GM19468 (cell line): ENCODE data around the gene ZBTB46.
"Not testable (repeated sequence)": the region's sequence is repeated elsewhere in the genome, so short reads cannot be mapped to it uniquely, and the experiment has no call there.

Source experiments
- ATAC-seq: cut with Tn5 transposase; IDR thresholded peaks from one replicate; pipeline ENCODE4 v1.9.1; 2021; ENCODE audit warnings: mild to moderate bottlenecking, moderate library complexity, moderate number of reproducible peaks; ENCODE audit not compliant: unreplicated experiment; ENCODE audit errors: extremely low read depth

Gene ZBTB46

DNA sequence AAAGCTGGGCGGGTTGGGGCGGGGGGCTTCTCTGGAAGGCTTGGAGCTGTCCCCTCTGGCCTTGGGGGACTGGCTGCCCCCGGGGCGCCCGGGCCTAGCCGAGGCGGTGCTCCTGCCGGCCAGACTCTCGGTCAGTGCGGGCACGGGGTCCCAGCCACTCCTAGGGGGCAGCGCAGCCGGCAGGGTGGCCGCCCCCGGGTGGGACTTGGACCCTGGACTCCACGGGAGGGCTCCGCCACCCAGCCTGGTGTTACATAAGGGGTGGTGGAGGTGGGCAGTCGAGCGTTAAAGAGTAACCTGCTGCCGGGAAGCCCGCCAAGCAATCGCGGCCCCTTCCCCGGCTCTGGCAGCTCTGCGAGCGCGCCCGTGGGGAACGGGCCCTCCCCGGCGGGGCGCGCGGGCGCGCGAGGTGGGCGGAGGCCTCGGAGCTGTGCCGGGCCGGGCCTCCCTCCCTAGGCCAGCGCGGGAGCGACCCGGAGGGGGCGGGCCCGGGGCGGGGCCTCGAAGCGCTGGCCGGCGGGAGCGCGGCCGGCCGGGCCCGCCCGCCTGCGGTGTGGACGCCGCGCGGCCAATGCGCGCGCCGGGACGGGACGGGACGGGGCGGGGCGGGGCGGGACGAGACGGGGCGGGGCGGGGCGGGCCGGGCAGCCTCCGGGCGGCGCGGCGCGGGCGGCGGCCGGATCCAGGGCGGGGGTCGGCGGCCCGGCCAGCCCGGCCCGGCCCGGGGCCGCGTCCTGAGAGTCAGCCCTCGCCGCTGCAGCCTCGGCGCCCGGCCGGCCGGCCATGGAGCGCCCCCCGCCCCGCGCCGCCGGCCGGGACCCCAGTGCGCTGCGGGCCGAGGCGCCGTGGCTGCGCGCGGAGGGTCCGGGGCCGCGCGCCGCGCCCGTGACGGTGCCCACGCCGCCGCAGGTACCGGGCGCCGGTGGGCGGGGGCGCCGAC is 91.7 kb downstream of the ZBTB46 start, which contains the start of gene SLC2A4RG:
SLC2A4RG (plus strand) TSS at position 647 of the 940 bp plus-strand sequence; CDS start at position 784, 137 bp downstream.
- peak; percentile 22 for ATAC-seq

DNA sequence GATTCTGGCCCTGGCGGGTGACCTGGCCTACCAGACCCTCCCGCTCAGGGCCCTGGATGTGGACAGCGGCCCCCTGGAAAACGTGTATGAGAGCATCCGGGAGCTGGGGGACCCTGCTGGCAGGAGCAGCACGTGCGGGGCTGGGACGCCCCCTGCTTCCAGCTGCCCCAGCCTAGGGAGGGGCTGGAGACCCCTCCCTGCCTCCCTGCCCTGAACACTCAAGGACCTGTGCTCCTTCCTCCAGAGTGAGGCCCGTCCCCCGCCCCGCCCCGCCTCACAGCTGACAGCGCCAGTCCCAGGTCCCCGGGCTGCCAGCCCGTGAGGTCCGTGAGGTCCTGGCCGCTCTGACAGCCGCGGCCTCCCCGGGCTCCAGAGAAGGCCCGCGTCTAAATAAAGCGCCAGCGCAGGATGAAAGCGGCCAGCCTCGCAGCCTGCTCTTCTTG is 92.4 kb downstream of the ZBTB46 start:
- no peak for ATAC-seq

DNA sequence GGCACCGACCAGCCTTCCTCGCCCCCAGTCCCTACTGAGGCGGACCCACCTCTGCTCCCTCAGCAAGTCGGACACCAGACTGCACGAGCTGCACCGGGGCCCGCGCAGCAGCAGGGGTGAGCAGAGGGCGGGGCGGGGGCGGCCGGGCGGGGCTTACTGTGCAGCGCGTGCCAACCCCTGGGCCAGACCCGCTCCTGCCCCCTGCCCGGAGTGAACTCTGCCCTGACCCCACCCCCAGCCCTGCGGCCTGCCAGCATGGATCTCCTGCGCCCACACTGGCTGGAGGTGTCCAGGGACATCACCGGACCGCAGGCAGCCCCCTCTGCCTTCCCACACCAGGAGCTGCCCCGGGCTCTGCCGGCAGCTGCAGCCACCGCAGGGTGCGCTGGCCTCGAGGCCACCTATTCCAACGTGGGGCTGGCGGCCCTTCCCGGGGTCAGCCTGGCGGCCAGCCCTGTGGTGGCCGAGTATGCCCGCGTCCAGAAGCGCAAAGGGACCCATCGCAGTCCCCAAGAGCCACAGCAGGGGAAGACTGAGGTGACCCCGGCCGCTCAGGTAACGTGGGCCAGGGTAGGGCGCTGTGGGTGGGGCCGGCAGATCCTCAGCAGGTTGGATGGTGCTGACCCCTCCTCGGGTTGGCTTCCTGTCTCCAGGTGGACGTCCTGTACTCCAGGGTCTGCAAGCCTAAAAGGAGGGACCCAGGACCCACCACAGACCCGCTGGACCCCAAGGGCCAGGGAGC is 92.9 kb downstream of the ZBTB46 start:
- ATAC-seq, result no peak

DNA sequence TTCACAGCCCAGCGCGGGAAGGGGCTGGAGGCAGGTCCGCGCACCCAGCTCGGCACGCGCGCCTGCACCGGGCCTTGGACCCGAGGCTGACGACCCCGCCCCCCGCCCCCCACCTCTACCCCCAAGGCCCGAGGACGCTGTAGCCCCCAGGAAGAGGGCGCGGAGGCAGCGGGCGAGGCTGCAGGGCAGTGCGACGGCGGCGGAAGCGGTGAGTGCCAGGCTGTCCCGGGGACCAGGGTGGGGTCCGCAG is 93.4 kb downstream of the ZBTB46 start:
- ATAC-seq, result no peak

DNA sequence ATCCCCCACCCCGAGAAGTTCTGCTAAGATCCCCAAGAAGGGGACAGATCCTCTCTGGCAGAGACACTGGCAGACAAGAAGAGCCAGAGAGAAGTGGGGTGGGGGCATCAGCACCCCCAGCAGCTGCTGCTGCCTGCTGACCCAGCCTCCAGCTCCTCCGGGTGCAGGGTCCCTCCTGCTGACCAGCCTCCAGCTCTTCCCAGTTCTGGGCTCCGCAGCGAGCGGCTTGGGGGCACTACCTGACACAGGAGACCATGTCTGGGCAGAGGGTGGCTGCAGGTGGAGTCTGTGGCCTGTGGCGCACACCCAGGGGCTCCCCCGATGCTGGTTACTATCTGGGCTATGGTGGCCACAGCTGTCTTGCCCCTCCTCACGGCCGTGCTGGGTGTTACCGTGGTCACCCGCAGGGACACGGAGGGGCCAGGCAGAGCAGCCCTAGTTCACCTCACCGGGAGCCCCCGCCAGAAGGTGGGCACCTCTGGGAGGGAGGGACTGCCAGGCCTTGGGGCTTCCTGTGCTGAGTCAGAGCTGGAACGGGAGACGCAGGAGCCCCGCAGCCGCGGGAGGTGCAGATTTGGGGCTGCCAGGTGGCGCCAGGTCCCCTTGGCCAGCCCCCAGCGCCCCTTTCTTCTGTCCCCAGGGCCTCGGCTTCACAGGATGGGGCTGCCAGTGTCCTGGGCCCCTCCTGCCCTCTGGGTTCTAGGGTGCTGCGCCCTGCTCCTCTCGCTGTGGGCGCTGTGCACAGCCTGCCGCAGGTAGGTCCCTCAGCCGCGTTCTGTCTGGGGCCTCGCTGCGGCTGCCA is 94.0 kb downstream of the ZBTB46 start:
- no peak for ATAC-seq

DNA sequence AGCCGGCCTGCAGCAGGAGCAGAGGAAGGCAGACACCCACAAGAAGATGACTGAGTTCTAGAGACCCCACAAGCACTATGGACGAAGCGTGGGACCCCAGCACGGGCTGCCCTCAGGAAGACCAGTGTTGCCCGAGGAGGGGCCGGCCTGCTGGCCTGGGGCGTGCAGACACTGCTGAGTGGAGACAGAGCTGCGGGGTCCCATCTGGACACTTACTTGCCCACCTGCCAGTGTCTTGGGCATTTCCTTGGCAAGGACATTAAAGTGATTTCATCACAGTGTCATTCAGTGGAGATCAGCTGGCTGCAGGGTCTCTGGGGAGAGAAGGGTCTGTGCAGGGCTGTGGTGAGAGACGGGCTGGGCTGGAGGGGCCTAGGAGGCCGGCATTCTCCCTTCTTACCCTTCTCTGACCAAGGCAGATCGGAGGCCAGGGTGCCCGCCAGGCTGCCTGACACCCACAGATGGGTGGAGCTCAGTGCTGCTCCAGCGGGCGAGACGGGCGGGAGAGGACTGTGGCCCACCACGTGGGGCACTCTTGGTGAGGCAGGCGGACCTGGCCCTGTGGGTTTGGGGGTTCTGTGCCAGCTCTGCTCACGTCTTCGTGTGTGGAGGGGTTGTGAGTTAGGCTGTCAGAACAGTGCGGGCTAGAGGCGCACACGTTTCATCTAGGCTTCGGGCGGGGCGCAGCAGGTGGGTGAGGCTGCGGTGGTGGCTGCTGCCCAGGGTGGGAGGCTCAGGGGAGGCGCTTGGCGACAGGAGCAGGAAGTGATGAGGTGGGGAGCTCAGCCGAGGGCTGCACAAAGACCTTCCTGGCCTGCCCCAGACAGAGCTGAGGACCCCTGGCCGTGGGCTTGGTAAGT is 95.0 kb downstream of the ZBTB46 start, which contains the start of gene LIME1:
LIME1 (plus strand) TSS at position 806 of the 860 bp plus-strand sequence. CDS start 886 bp downstream, outside the sequence.
- peak; percentile 38 for ATAC-seq

DNA sequence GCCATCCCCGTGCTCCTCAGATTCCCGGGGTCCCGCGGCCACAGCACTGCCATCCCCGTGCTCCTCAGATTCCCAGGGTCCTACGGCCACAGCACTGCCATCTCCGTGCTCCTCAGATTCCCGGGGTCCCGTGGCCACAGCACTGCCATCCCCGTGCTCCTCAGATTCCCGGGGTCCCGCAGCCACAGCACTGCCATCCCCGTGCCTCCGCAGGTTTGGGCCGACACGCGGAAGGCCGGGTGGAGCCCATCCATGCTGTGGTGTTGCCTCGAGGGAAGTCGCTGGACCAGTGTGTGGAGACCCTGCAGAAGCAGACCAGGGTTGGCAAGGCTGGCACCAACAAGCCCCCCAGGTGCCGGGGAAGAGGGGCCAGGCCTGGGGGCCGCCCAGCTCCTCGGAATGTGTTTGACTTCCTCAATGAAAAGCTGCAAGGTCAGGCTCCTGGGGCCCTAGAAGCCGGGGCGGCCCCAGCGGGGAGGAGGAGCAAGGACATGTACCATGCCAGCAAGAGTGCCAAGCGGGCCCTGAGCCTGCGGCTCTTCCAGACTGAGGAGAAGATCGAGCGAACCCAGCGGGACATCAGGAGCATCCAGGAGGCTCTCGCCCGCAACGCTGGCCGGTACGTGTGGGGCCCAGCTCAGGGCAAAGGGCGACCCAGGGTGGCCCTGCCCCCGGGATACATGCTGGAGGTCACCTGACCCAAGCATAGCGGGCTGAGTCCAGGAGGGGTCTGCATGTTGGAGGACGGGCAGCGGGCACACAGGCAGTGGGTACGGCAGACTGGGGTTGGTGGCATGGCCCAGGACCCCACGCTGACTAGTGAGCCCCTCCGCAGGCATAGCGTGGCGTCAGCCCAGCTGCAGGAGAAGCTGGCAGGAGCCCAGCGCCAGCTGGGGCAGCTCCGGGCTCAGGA is 95.9 kb downstream of the ZBTB46 start:
- no peak for ATAC-seq

DNA sequence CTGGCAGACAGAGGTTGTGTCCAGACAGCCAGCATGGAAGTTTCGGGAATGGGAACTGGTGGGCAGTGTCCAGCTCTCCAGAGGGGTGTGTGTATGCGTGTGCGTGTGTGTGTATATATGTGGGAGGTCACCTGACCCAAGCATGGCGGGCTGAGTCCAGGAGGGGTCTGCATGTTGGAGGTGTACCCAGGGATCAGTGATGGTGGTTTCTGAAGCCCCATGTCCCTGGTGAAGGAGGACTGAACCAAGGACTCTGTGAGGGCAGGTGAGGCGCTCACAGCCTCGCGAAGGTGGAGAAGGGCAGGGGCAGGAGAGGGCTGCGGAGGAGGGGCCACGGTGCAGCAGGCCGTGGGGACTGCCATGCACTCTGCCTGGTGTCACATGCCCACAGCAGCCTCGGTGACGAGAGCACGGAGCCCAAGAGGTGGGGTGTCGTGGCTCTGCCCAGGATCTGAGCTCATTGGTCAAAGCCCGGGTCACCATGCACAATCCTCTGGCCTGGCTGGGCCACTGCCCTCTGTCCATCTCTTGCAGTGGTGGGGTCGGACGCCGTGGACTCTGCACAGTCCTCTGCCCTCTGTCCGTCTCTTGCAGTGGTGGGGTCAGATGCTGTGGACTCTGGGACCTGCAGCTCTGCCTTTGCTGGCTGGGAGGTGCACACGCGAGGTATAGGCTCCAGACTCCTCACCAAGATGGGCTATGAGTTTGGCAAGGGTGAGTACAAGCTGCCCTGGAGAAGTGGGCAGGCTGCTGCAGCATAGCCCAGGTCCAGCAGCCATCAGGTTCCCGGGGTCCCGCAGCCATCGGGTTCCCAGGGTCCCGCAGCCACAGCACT is 96.7 kb downstream of the ZBTB46 start:
- no peak for ATAC-seq

DNA sequence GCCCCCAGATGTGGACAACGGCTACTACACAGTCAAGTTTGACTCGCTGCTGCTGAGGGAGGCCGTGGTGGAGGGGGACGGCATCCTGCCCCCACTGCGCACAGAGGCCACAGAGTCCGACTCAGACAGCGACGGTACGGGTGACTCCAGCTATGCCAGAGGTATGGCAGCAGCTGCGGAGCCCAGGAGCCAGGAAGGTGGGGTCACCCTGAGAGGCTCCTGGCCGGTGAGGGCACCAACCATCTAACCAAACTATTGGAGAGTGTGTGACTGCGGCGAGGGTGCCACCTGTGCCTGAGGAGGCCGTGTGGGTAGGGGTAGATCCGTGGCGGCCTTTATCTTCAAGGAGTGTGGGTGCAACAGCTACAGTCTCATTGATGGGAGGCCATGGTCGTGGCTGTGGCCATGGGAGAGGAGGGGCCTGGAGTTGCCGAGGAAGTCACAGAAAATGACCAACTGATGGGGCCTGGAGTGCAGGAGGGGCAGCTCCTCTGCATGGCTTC is 97.4 kb downstream of the ZBTB46 start:
- no peak for ATAC-seq

DNA sequence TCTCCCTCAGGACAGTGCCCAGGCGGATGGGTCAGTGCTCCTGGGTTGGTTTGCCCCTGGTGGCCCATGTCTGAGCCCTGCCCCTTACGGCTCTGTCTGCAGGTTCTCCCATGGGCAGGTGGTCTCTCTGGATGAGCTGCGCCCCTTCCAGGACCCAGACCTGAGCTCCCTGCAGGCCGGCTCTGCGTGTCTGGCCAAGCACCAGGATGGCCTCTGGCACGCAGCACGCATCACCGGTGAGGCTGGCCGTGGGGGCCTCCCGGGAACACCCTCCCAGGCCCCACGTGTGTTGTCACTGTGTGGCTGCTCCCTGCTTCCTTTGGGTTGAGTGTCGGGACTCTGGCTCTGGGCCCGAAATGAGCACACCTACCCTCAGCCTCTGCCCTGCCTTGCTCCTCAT is 97.9 kb downstream of the ZBTB46 start:
- ATAC-seq, result no peak

DNA sequence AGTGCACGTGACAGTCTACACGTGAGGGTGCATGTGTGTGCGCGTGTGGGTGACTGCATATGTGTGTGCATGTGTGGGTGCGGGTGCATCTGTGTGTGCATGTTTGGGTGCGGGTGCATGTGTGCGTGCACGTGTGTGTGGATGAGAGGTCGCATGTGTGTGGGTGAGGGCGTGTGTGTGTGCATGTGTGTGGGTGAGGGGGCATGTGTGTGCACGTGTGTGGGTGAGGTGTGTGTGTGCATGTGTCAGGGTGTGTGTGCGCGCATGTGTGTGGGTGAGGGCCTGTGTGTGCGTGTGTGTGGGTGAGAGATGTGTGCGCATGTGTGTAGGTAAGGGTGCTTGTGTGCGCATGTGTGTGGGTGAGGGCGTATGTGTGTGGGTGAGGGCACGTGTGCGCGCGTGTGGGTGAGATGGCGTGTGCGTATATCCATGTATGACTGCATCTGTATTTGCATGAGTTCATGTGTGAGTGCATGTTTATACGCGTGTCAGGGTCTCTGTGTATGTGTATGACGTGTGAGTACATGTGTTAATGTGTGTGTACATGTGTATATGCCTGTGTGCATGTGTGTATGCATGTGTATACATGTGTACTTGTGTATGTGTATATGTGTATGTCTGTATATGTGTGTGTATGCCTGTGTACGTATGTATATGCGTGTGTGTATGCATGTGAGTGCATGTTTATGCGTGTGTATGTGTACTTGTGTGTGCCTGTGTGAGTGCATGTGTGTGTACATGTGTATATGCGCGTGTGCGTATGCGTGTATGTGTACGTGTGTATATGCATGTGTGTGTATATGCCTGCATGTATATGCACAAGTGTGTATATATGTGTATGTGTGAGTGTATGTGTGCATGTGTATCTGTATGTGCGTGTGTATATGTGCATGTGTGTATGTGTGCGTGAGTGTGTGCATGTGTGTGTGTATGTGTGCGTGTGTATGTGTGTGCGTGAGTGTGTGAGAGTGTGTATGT is 98.7 kb downstream of the ZBTB46 start:
- ATAC-seq, result no peak

DNA sequence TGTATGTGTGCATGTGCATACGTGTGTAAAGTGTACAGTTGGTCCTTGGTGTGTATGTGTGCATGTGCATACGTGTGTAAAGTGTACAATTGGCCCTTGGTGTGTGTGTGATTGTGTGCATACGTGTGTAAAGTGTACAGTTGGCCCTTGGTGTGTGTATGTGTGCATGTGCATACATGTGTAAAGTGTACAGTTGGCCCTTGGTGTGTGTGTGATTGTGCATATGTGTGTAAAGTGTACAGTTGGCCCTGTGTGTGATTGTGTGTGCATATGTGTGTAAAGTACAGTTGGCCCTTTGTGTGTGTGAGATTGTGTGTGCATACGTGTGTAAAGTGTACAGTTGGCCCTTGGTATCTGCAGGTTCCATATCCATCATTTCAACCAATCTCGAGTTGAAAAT is 99.7 kb downstream of the ZBTB46 start:
- ATAC-seq, result no peak

DNA sequence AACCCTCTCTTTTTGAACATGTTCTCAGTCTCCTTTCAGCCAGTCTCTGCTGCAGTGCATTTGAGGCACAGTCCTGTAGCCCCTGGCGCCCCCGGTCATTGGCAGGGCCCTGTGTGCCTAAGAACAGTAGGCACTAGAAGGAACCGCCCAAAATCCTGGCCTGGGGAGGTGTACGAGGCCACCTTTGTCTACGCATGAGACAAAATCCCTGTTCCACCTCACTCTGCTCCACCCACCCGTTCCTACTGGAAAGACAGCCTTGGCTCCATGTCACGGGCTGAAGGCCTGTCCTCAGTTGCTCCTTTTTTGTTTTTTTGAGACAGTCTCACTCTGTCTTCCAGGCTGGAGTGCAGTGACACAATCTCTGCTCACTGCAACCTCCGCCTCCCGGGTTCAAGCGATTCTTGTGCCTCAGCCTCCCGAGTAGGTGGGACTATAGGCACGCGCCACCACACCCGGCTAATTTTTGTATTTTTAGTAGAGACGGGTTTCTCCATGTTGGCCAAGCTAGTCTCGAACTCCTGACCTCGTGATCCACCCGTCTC is 100.8 kb downstream of the ZBTB46 start:
- not testable (repeated sequence) for ATAC-seq

DNA sequence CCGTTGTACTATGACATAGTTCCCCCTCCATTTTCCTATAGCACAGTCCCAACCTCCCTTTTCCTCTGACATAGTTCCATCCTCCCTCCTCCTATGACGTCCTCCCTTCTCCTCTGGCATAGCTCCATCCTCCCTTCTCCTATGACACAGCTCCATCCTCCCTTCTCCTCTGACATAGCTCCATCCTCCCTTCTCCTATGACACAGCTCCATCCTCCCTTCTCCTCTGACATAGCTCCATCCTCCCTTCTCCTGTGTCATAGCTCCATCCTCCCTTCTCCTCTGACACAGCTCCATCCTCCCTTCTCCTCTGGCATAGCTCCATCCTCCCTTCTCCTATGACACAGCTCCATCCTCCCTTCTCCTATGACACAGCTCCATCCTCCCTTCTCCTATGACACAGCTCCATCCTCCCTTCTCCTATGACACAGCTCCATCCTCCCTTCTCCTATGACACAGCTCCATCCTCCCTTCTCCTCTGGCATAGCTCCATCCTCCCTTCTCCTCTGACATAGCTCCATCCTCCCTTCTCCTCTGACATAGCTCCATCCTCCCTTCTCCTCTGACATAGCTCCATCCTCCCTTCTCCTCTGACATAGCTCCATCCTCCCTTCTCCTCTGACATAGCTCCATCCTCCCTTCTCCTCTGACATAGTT is 108.0 kb downstream of the ZBTB46 start:
- not testable (repeated sequence) for ATAC-seq

DNA sequence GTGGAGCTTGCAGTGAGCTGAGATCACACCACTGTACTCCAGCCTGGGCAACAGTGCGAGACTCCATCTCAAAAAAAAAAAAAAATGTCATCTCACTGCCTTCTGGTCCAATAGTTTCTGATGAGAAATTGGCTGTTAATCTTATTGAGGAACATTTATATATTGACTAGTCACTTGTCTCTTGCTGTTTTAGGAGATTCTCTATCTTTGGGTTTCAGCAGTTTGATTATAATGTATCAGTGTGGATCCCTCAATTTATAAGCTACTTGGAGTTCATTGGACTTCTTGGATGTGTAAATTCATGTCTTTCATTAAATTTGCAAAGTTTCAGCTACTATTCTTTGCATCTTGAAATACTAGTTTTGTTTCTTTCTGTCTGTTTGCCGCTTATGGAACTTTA is 112.1 kb downstream of the ZBTB46 start:
- ATAC-seq, result no peak

DNA sequence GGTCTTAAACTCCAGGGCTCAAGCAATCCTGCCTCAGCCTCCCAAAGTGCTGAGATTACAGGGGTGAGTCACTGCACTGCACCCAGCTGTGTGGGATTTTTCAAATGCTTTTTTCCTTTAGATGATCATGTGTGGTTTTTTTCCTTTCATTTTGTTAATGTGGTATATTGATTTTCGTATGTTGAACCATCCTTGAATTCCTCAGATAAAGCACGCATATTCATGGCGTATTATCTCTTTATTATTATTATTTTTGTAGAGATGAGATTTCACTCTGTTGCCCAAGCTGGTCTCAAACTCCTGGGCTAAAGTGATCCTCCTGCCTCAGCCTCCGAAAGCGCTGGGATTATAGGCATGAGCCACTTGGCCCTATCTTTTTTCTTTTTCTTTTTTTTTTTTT is 116.2 kb downstream of the ZBTB46 start:
- ATAC-seq, result no peak
